Adrenal gland (tissue), 12 donors: ENCODE data around the gene PRX. TPM values are rescaled to one million over a fixed set of nuclear protein-coding genes. Genes with fewer than 3 reads are reported as not detected.
A peak's percentile ranks its signal among the peaks of the same experiment; 100 is the strongest.

Source experiments
- DNase-seq, 7 donors: peaks; one replicate each; pipeline ENCODE4 v3.0.0-alpha.2; 2019 to 2020
- H3K27ac ChIP-seq, 5 donors: fragments of 200-600 bp; sonication (generic) in 4 of 5; 1 replicate in 3 of 5; 2 replicates in 2 of 5; pipeline versions ENCODE4 v1.5.1 to v1.8.0; 2016 to 2020; ENCODE audit warnings: mild to moderate bottlenecking in 1 of 5
- H3K27me3 ChIP-seq: fragments of 200-600 bp; 2 replicates; pipeline ENCODE4 v1.8.0; 2021
- H3K36me3 ChIP-seq, 2 donors: fragments of 200-600 bp; replicated peaks in 1 of 2; 1 replicate in 1 of 2; 2 replicates in 1 of 2; pipeline versions ENCODE4 v1.5.1 to v1.8.0; 2018 to 2022
- H3K4me1 ChIP-seq, 2 donors: fragments of 200-600 bp; replicated peaks in 1 of 2; 1 replicate in 1 of 2; 2 replicates in 1 of 2; pipeline versions ENCODE4 v1.5.1 to v1.8.0; 2018 to 2021
- H3K4me3 ChIP-seq, 4 donors: fragments of 200-600 bp; sonication (generic) in 3 of 4; one replicate each; pipeline ENCODE4 v1.5.1; 2016 to 2018
- H3K9me3 ChIP-seq, 3 donors: fragments of 200-600 bp; sonication (generic) in 1 of 3; replicated peaks in 1 of 3; 1 replicate in 2 of 3; 2 replicates in 1 of 3; pipeline versions ENCODE4 v1.5.1 to v1.8.0; 2016 to 2021
- POLR2A ChIP-seq, 2 donors: fragments of 450-650 bp; IDR thresholded peaks; one replicate each; pipeline ENCODE4 v1.6.1; 2017; ENCODE audit warnings: antibody characterized with exemption in 2 of 2, mild to moderate bottlenecking in 2 of 2, moderate library complexity in 1 of 2
- WGBS, 4 donors: extraction: QIAGEN DNeasy Blood & Tissue Kit in 2 of 4; methylation state at CpG; one replicate each; pipeline versions ENCODE4 v1.1.5 to v1.1.7; 2013 to 2017; 5-methylcytosine and 5-hydroxymethylcytosine counted together
- intact Hi-C, 2 donors: fragments of 100-400 bp; cut with DNase I; formaldehyde crosslinking; loops; one replicate each; pipeline versions ENCODE4 v1.14.1 to v1.15.0; 2022 to 2023
- polyA plus RNA-seq, 3 donors: library from polyadenylated mRNA; stranded (reverse); fragments of 200-250 nt in 2 of 3; fragments of 350-450 nt in 1 of 3; fragmentation: Illumina TruSeq in 1 of 3; extraction: RNeasy Lipid Tissue Mini Kit (QIAGEN cat#74804) in 1 of 3; gene quantifications; one replicate each; pipeline ENCODE4 v1.2.3, GENCODE V29; 2013 to 2014
- total RNA-seq, 9 donors: library from RNA; depleted of rRNA in 4 of 9; stranded (reverse); fragments of >200 nt in 4 of 9; fragments of 120-200 nt in 1 of 9; fragmentation: NEBNext Ultra II Directional in 1 of 9; extraction: Animal tissue kit (Norgen Biotek cat#: 25700) in 1 of 9; gene quantifications; one replicate each; pipeline versions ENCODE4 v1.1.0 to v1.2.4, GENCODE V29; 2013 to 2023
- TF ChIP-seq, protein P1 (sequence below), 6 experiments: fragments of 450-650 bp in 4 of 6; fragments of 200-600 bp in 2 of 6; sonication (generic) in 1 of 6; IDR thresholded peaks; 1 replicate in 5 of 6; 2 replicates in 1 of 6; pipeline versions ENCODE4 v1.5.1 to v1.8.0; 2016 to 2021; ENCODE audit warnings: antibody characterized with exemption in 6 of 6, mild to moderate bottlenecking in 2 of 6, moderate library complexity in 1 of 6
- donor health status: healthy with polysubstance abuse.
- donor health status: Bipolar disorder and iron deficiency.
- donor health status: DM: yes; HTN: yes; CAD: no.
- donor health status: DM: no; HTN: no; CAD: no.
- donor health status: DM: no; HTN: no; CAD: no.
- donor health status: DM: yes; HTN: yes; CAD: no.

Gene PRX
- total and polyA plus RNA-seq, 12 donors, result 3.2 to 12.8 (median 7.7) TPM

DNA sequence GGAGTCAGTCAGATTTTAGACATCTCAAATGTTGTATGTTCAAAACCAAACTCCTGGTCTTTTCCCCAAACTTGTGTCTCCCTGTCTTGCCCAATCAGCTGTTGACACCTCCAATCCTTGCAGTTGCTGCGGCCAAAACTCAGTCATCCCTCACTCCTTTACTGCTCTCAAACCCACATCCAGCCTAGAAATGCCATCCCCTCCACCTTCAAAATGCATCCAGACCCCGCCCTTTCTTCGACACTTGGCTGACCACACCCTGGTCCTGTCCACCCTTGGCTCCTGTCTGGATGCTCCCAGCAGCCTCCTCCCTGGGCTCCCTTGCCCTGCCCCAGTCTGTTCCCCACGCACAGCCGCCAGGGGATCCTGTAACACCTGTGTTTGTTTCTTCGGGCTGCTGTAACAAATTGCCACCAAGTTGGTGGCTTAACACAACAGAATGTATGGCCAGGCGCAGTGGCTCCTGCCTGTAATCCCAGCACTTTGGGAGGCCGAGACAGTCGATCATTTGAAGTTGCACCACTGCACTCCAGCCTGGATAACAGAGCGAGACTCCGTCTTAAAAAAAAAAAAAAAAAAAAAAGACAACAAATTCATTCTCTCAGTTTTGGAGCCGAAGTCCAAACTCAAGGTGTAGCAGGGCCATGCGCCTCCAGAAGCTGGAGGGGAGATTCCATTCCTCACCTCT, 53.0 kb downstream of the PRX start:
- Histone ChIP-seq H3K36me3 (peaks cover 0 to 7% of the 10 kb centered on the region in 2 donors), H3K27ac (peak overlapping the region in 2 of 5 donors; percentile 27 to 38), H3K27me3 (no peaks in the 10 kb centered on the region), H3K4me3 (no peak overlapping the region), H3K9me3 (no peaks in the 10 kb centered on the region), H3K4me1 (peaks cover 5 to 14% of the 10 kb centered on the region in 2 donors)
- 91 to 95% (median 93%) methylated on average over 13 of the region's 13 CpGs for WGBS, 4 donors
- intact Hi-C loops, result no loop called here
- no peak for DNase-seq
- TF ChIP-seq, protein P1, sequence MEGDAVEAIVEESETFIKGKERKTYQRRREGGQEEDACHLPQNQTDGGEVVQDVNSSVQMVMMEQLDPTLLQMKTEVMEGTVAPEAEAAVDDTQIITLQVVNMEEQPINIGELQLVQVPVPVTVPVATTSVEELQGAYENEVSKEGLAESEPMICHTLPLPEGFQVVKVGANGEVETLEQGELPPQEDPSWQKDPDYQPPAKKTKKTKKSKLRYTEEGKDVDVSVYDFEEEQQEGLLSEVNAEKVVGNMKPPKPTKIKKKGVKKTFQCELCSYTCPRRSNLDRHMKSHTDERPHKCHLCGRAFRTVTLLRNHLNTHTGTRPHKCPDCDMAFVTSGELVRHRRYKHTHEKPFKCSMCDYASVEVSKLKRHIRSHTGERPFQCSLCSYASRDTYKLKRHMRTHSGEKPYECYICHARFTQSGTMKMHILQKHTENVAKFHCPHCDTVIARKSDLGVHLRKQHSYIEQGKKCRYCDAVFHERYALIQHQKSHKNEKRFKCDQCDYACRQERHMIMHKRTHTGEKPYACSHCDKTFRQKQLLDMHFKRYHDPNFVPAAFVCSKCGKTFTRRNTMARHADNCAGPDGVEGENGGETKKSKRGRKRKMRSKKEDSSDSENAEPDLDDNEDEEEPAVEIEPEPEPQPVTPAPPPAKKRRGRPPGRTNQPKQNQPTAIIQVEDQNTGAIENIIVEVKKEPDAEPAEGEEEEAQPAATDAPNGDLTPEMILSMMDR (IDR thresholded peaks at IDR 0.05), result no peak
- TF ChIP-seq POLR2A (IDR thresholded peaks at IDR 0.05), result no peak

DNA sequence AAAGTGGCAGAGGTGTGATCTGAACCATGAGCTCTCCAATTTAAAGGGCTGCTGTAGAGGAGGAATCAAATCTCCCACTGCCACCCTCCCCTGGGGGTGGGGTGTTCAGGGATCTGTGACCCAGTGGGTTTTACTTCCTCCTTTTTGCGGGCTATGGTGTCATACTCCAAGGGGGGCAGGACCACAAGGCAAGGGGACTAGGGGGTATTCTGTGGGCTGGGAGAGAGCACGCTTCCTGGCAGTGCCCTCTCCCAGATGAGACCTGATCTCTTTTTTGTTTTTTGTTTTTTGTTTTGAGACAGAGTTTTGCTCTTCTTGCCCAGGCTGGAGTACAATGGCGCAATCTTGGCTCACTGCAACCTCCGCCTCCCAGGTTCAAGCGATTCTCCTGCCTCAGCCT, 54.4 kb downstream of the PRX start:
- Histone ChIP-seq H3K4me3 (no peak overlapping the region), H3K9me3 (no peaks in the 10 kb centered on the region), H3K27me3 (no peaks in the 10 kb centered on the region), H3K4me1 (peaks cover 0 to 10% of the 10 kb centered on the region in 2 donors), H3K27ac (peak overlapping the region in 1 of 5 donors; percentile 37), H3K36me3 (peaks cover 0 to 7% of the 10 kb centered on the region in 2 donors)
- DNase-seq, result peak in 2 of 7 donors; percentile 30 to 50
- 75 to 83% (median 79%) methylated on average over 3 to 5 of the region's 5 CpGs for WGBS, 4 donors
- intact Hi-C loops, result no loop called here
- TF ChIP-seq POLR2A (IDR thresholded peaks at IDR 0.05), result no peak
- TF ChIP-seq, protein P1 (IDR thresholded peaks at IDR 0.05), result no peak

DNA sequence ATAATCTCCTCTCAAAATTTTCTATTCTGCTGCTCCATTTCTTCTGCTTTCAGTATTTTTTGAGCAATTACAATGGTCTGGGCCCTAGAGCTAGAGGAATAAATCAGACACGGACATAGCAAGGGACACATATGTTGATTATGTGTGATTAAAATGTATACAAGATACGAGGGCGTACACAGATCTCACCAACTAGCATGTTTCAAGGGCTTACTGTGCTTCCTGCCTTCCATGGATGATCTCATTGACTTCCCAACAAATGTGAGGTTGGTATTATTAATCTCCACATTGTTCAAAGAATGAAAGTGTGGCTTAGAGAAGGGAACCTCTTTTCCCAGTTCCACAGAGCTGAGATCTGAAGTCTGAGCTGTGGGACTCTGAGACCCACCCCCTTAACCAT, 55.5 kb downstream of the PRX start:
- no peak for DNase-seq
- Histone ChIP-seq H3K4me3 (no peak overlapping the region), H3K4me1 (peaks cover 0 to 10% of the 10 kb centered on the region in 2 donors), H3K9me3 (no peaks in the 10 kb centered on the region), H3K27me3 (no peaks in the 10 kb centered on the region), H3K36me3 (peaks cover 0 to 7% of the 10 kb centered on the region in 2 donors), H3K27ac (no peak overlapping the region)
- intact Hi-C loops, result no loop called here
- 79 to 87% (median 85%) methylated on average over 3 of the region's 3 CpGs for WGBS, 4 donors
- TF ChIP-seq POLR2A (IDR thresholded peaks at IDR 0.05), result no peak
- TF ChIP-seq, protein P1 (IDR thresholded peaks at IDR 0.05), result no peak

DNA sequence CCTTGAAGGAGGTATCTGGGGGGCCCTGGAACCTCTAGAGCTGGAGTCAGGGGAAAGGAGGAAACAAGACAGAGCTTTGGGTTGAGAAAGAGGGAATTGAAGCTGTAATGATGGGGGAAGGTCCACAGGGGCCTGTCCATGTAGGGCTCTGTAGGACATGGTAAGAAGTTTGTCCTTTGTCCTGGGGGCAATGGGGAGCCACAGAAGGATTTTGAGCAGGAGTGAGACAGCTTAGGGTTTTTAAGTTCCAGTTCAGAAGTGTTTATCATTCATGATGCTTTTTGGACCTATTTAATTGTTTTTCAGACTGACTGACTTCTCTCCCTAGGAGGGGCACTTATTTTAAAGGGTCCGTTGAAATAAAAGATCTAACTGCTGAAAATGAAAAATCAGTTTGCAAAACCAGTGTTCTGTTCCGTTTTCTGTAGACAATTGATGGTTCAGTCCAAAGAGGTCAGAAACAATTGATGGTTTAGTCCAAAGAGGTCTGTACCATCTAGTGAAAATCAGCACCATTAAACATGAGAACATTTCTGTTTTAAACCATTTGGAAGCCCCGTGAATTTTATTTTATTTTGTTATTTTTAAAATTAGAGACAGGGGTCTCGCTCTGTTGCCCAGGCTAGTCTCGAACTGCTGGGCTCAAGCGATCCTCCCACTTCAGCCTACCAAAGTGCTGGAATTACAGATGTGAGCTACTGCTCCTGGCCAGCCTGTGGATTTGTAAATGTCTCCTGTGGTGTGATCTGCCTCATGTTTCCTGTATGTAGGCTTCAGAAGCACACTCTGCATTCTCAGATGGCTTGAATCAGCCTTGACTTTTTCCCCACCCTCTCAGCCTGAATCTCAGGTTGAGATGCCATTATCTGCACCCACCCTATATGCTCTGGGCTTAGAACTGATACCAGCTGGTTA, 56.2 kb downstream of the PRX start:
- intact Hi-C loops, result no loop called here
- TF ChIP-seq, protein P1 (IDR thresholded peaks at IDR 0.05), result no peak
- TF ChIP-seq POLR2A (IDR thresholded peaks at IDR 0.05), result no peak
- WGBS, 4 donors, result 84 to 94% (median 89%) methylated on average over 6 of the region's 6 CpGs
- no peaks in the 10 kb centered on the region for H3K9me3 ChIP-seq
- H3K27ac ChIP-seq, result no peak overlapping the region
- peaks cover 0 to 10% of the 10 kb centered on the region in 2 donors for H3K4me1 ChIP-seq
- no peaks in the 10 kb centered on the region for H3K27me3 ChIP-seq
- H3K4me3 ChIP-seq, result no peak overlapping the region
- H3K36me3 ChIP-seq, result peaks cover 0 to 7% of the 10 kb centered on the region in 2 donors
- DNase-seq, result no peak
